Right lobe of liver (tissue), 6 donors: Measurements from ENCODE around the gene PTPRR. TPM values are rescaled to one million over a fixed set of nuclear protein-coding genes. Genes with fewer than 3 reads are reported as not detected.

ENCODE experiments used
- ATAC-seq, 4 donors: fragments of 200-7000 bp; cut with Tn5 transposase; one replicate each; pipeline ENCODE4 v1.9.1; 2020; ENCODE audit warnings: mild to moderate bottlenecking in 4 of 4, moderate library complexity in 4 of 4
- DNase-seq, 3 donors: peaks; one replicate each; pipeline ENCODE4 v3.0.0-alpha.2; 2020
- H3K27ac ChIP-seq, 3 donors: fragments of 200-600 bp; one replicate each; pipeline ENCODE4 v1.8.0; 2022
- H3K27me3 ChIP-seq, 2 donors: fragments of 200-600 bp; one replicate each; pipeline ENCODE4 v1.8.0; 2022
- H3K36me3 ChIP-seq, 4 donors: fragments of 200-600 bp; sonication (generic) in 1 of 4; one replicate each; pipeline versions ENCODE4 v1.5.1 to v1.8.0; 2017 to 2022; ENCODE audit warnings: control low read depth in 1 of 4
- H3K4me1 ChIP-seq, 4 donors: fragments of 200-600 bp; sonication (generic) in 1 of 4; one replicate each; pipeline versions ENCODE4 v1.5.1 to v1.8.0; 2017 to 2022; ENCODE audit warnings: control low read depth in 1 of 4
- H3K4me3 ChIP-seq, 3 donors: fragments of 200-600 bp; one replicate each; pipeline ENCODE4 v1.8.0; 2022
- H3K9me3 ChIP-seq, 4 donors: fragments of 200-600 bp; sonication (generic) in 1 of 4; one replicate each; pipeline versions ENCODE4 v1.5.1 to v1.8.0; 2017 to 2022; ENCODE audit warnings: control low read depth in 1 of 4
- CTCF ChIP-seq, 4 donors: fragments of 200-600 bp in 3 of 4; fragments of 450-650 bp in 1 of 4; IDR thresholded peaks; one replicate each; pipeline versions ENCODE4 v1.5.1 to v1.8.0; 2016 to 2022; ENCODE audit warnings: antibody characterized with exemption in 4 of 4, mild to moderate bottlenecking in 2 of 4
- POLR2A ChIP-seq: fragments of 450-650 bp; IDR thresholded peaks from one replicate; pipeline ENCODE4 v1.6.1; 2017; ENCODE audit warnings: antibody characterized with exemption, mild to moderate bottlenecking
- WGBS: methylation state at CpG from one replicate; pipeline ENCODE4 v1.1.6; 2018; ENCODE audit warnings: low coverage, low lambda C conversion rate; ENCODE audit not compliant: insufficient coverage; ENCODE audit errors: missing lambda C conversion rate; 5-methylcytosine and 5-hydroxymethylcytosine counted together
- intact Hi-C, 2 donors: fragments of 100-400 bp; cut with DNase I; formaldehyde crosslinking; loops; one replicate each; pipeline versions ENCODE4 v1.11.2 to v1.14.1; 2022
- total RNA-seq, 6 experiments: library from RNA; depleted of rRNA in 2 of 6; stranded (reverse); fragments of >200 nt in 2 of 6; fragmentation: NEBNext Ultra II Directional in 3 of 6; extraction: Animal tissue kit (Norgen Biotek cat#: 25700) in 3 of 6; gene quantifications; one replicate each; pipeline versions ENCODE4 v1.1.0 to v1.2.4, GENCODE V29; 2016 to 2023
- donor health status: DM: no; HTN: yes; CAD: no.
- donor health status: DM: no; HTN: no; CAD: no.
- donor health status: DM: no; HTN: no; CAD: no.
- donor health status: DM: no; HTN: yes; CAD: no.
- donor health status: DM: no; HTN: yes; CAD: no.

The PTPRR gene
- total RNA-seq, 6 experiments from 2014 or later, result 0.12 TPM; not detected in 5

GRCh38 chr12:70907412-70907811 is 13.1 kb downstream of the PTPRR start:
- ATAC-seq (no peak), DNase-seq (no peak)
- no peak overlapping the region for H3K4me3 ChIP-seq
- H3K4me1 ChIP-seq, result no peaks in the 10 kb centered on the region
- no peaks in the 10 kb centered on the region for H3K9me3 ChIP-seq
- no peak overlapping the region for H3K27ac ChIP-seq
- intact Hi-C loops, result no loop called here
- H3K36me3 ChIP-seq, result no peaks in the 10 kb centered on the region
- TF ChIP-seq POLR2A (no peak), CTCF (IDR thresholded peaks at IDR 0.05) (no peak)
- 59% methylated on average over 2 of the region's 2 CpGs for WGBS
- no peaks in the 10 kb centered on the region for H3K27me3 ChIP-seq

GRCh38 chr12:70895956-70896355 is 24.6 kb downstream of the PTPRR start:
- no peaks in the 10 kb centered on the region for H3K9me3 ChIP-seq
- no peaks in the 10 kb centered on the region for H3K36me3 ChIP-seq
- no peak for TF ChIP-seq POLR2A
- no peak for TF ChIP-seq CTCF (IDR thresholded peaks at IDR 0.05)
- H3K27me3 ChIP-seq, result no peaks in the 10 kb centered on the region
- H3K27ac ChIP-seq, result no peak overlapping the region
- DNase-seq (no peak), ATAC-seq (no peak)
- no peak overlapping the region for H3K4me3 ChIP-seq
- intact Hi-C loops, result no loop called here
- H3K4me1 ChIP-seq, result no peaks in the 10 kb centered on the region
- WGBS, result 80% methylated on average over 1 of the region's 1 CpG

- 68% methylated on average over 5 of the region's 5 CpGs for WGBS
- intact Hi-C loops, result no loop called here
- Histone ChIP-seq H3K9me3 (no peaks in the 10 kb centered on the region), H3K27ac (no peak overlapping the region), H3K27me3 (no peaks in the 10 kb centered on the region), H3K36me3 (no peaks in the 10 kb centered on the region), H3K4me1 (no peaks in the 10 kb centered on the region), H3K4me3 (no peak overlapping the region)
- TF ChIP-seq POLR2A (no peak), CTCF (IDR thresholded peaks at IDR 0.05) (no peak)
- ATAC-seq (no peak), DNase-seq (no peak)
Measured at GRCh38 chr12:70892593-70892992, 27.9 kb downstream of the PTPRR start.

GRCh38 chr12:70890895-70891832 is 29.4 kb downstream of the PTPRR start:
- no peak for ATAC-seq
- H3K4me1 ChIP-seq, result no peaks in the 10 kb centered on the region
- TF ChIP-seq CTCF (IDR thresholded peaks at IDR 0.05), result no peak
- TF ChIP-seq POLR2A, result no peak
- intact Hi-C loops, result no loop called here
- H3K4me3 ChIP-seq, result no peak overlapping the region
- no peaks in the 10 kb centered on the region for H3K27me3 ChIP-seq
- H3K27ac ChIP-seq, result no peak overlapping the region
- WGBS, result 8% methylated on average over 1 of the region's 1 CpG
- no peaks in the 10 kb centered on the region for H3K9me3 ChIP-seq
- DNase-seq, result no peak
- H3K36me3 ChIP-seq, result no peaks in the 10 kb centered on the region
